ENCODE measurements around the gene C9orf78. TPM values are rescaled to one million over a fixed set of nuclear protein-coding genes. Genes with fewer than 3 reads are reported as not detected.

Gene C9orf78
- total and polyA plus RNA-seq, 9 of the 15 experiments (the other 6 are each of a cell fraction or from before 2014, with no cell fraction given): 94.6 to 266 (median 202) TPM

- TF ChIP-seq ZBTB40 (IDR thresholded peaks at IDR 0.05): no peak
- no peak for TF ChIP-seq ZBTB40 (CRISPR knock-in tag; IDR thresholded peaks at IDR 0.05)
- no peak for TF ChIP-seq ZKSCAN8 (CRISPR knock-in tag; IDR thresholded peaks at IDR 0.05)
- TF ChIP-seq ZNF165 (CRISPR knock-in tag; IDR thresholded peaks at IDR 0.05; ENCODE audit: borderline replicate concordance): no peak
- TF ChIP-seq ZNF217 (CRISPR knock-in tag; IDR thresholded peaks at IDR 0.05): no peak
- TF ChIP-seq, protein P1, sequence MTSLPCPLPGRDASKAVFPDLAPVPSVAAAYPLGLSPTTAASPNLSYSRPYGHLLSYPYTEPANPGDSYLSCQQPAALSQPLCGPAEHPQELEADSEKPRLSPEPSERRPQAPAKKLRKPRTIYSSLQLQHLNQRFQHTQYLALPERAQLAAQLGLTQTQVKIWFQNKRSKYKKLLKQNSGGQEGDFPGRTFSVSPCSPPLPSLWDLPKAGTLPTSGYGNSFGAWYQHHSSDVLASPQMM (CRISPR knock-in tag; IDR thresholded peaks at IDR 0.05): no peak
- TF ChIP-seq NBN (IDR thresholded peaks at IDR 0.05; ENCODE audit: low read depth): no peak
- no peak for TF ChIP-seq ZNF143 (CRISPR knock-in tag; IDR thresholded peaks at IDR 0.05)
- no peak for TF ChIP-seq SAP30 (IDR thresholded peaks at IDR 0.05; ENCODE audit: borderline replicate concordance, insufficient read depth, low read depth, low read length, poor library complexity, severe bottlenecking)
- TF ChIP-seq ZNF282 (CRISPR knock-in tag; IDR thresholded peaks at IDR 0.05): no peak
- TF ChIP-seq ATF4 (CRISPR knock-in tag; IDR thresholded peaks at IDR 0.05): no peak
- no peak for TF ChIP-seq ZC3H8 (IDR thresholded peaks at IDR 0.05)
- no peak for TF ChIP-seq ZNF140 (CRISPR knock-in tag; IDR thresholded peaks at IDR 0.05)
- no peak for TF ChIP-seq TRIM28 (IDR thresholded peaks at IDR 0.05)
- no peak for TF ChIP-seq SRF (CRISPR knock-in tag; IDR thresholded peaks at IDR 0.05)
- no peak for TF ChIP-seq HMGXB4 (CRISPR knock-in tag; IDR thresholded peaks at IDR 0.05)
Measured at GRCh38 chr9:129858167-129858962, 23.3 kb upstream of the C9orf78 start (continued).
